ENCODE measurements around the gene RNF34.

DNA sequence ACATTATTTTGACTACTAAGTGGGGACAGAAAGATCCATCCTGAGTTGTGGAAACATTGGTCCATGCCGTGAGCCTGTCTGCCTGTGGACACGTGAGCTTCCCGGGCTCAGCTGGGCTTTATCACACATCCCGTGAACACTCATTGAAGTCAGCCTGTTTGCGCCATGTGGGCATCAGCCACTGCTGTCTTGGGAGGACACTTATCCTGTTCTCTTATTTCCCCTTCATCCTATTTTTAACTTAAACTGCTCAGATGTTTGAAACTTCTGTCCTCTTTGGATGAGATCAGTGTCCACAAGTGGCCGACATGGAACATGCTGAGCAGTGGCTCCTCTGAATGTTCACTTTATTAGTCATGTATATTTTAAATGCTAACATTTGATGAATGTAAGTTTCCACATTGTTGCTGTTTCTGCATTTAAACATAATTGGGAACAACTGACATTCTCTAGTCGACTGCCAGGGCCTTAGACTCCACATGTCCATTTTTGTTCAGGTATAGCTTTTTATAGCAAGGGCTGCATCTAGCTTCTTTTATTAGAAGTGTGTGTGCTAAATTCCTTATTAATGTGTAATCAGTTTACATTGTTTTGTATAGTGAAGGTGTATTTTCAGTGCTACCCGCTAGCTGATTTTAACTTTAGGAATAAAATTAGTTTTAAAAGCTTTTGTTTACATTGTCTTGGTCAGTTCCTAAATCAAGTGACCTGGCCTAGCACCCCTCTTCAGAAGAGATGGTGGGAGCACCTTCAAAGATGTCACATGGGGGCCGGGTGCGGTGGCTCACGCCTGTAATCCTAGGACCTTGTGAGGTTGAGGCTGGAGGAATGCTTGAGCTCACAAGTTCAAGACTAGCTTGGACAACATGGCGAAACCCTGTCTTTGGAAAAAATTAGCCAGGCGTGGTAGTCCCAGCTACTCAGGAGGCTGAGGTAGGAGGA is 24.0 kb downstream of the RNF34 start:
- TF ChIP-seq CTCF (IDR thresholded peaks at IDR 0.05 in 4 of 5, conservative IDR thresholded peaks at IDR 0.05 in 1 of 5): peak in 1 of 5 experiments; percentile 22
- peak; percentile 43 to 80 for TF ChIP-seq POLR2A (IDR thresholded peaks at IDR 0.05)
